H1 (cell line): ENCODE results near the gene ISG20L2.

Source experiments
- EZH2 ChIP-seq: fragments of 200-600 bp; sonication (generic); IDR thresholded peaks from 2 replicates; pipeline ENCODE4 v1.7.1; 2012; ENCODE audit warnings: low read depth, mild to moderate bottlenecking, moderate library complexity, low read length, inconsistent platforms; ENCODE audit not compliant: severe bottlenecking
- TF ChIP-seq, protein P1 (sequence below): IDR thresholded peaks from 2 replicates; pipeline ENCODE4 v1.6.1; 2012; ENCODE audit warnings: inconsistent platforms

DNA sequence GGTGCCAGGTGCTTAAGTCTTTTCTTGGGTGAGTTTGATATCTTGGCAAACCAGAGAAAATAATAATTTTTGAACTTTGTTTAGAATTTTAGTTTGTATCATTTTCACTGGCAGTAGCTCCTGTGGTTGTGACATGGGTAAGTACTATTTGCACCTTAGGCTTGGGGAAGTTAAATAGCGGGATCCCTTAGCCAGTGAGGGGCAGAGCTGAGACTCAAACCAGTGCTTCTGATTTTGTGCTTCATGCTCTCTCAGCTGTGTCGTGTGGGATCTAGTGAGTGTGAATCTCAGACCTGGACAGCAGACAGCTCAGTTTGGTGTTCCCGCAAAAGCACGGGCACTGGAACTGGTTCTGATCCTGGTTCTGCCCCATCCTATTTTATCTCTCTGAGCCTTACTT, 48.4 kb upstream of the ISG20L2 start:
- TF ChIP-seq, protein P1, sequence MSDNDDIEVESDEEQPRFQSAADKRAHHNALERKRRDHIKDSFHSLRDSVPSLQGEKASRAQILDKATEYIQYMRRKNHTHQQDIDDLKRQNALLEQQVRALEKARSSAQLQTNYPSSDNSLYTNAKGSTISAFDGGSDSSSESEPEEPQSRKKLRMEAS: no peak
- TF ChIP-seq EZH2: no peak
